BJ (cell line): ENCODE data around the gene RIPK4. TPM values are rescaled to one million over a fixed set of nuclear protein-coding genes. Genes with fewer than 3 reads are reported as not detected.

Source experiments
- CTCF ChIA-PET: fragments of 350-600 bp; formaldehyde crosslinking; extraction: SDS; loops from one replicate; lab custom pipeline; 2021; ENCODE audit warnings: antibody characterized with exemption, inconsistent platforms; lab: Yijun Ruan, JAX
- POLR2A ChIA-PET: fragments of 300-600 bp; sonication (Branson Sonifier 250); formaldehyde crosslinking; extraction: SDS; loops from one replicate; lab custom pipeline; 2021; ENCODE audit warnings: antibody characterized with exemption; lab: Charles Lee
- DNase-seq: peaks from one replicate; pipeline ENCODE4 v3.0.0-alpha.2; 2011; ENCODE audit warnings: low read depth
- H3K27me3 ChIP-seq: 2 replicates; pipeline ENCODE4 v1.6.0; 2011; ENCODE audit warnings: low read length; ENCODE audit not compliant: control insufficient read depth, insufficient read depth
- H3K36me3 ChIP-seq: 2 replicates; pipeline ENCODE4 v1.5.1; 2011; ENCODE audit warnings: low read length; ENCODE audit not compliant: control insufficient read depth, insufficient read depth
- H3K4me3 ChIP-seq: 2 replicates; pipeline ENCODE4 v1.5.1; 2011; ENCODE audit warnings: low read depth, mild to moderate bottlenecking, control low read depth, low read length
- CTCF ChIP-seq: IDR thresholded peaks from 2 replicates; pipeline ENCODE4 v1.5.1; 2011; ENCODE audit warnings: low read depth, mild to moderate bottlenecking, control low read depth, inconsistent platforms, low read length, moderate library complexity; ENCODE audit not compliant: insufficient read depth
- polyA plus RNA-seq: library from polyadenylated mRNA; depleted of rRNA; stranded (reverse); fragments of >200 nt; gene quantifications from 2 replicates; pipeline ENCODE4 v1.2.3, GENCODE V29; 2011

RIPK4 gene
- polyA plus RNA-seq, 1 experiment, result 0.37 TPM

- ChIA-PET POLR2A (no interaction called here), CTCF (interaction anchor here (1.0 to 1.9 kb wide), 2 partner anchors 8 to 141 kb away, joined by 4 to 6 read pairs; no protein-coding TSS in a partner anchor)
- Histone ChIP-seq H3K4me3 (no peak overlapping the region), H3K27me3 (no peaks in the 10 kb centered on the region), H3K36me3 (no peaks in the 10 kb centered on the region)
- DNase-seq, result no peak
- TF ChIP-seq CTCF, result no peak
These were observed 13.6 kb downstream of the RIPK4 start for GRCh38 chr21:41753006-41753898.

GRCh38 chr21:41752231-41752681, 14.6 kb downstream of the RIPK4 start:
- ChIA-PET CTCF (interaction anchor here (0.7 to 1.9 kb wide), 4 partner anchors 9 to 140 kb away, joined by 3 to 6 read pairs (median 4); no protein-coding TSS in a partner anchor), POLR2A (no interaction called here)
- DNase-seq, result peak; percentile 55
- no peaks in the 10 kb centered on the region for H3K27me3 ChIP-seq
- TF ChIP-seq CTCF, result no peak
- H3K36me3 ChIP-seq, result no peaks in the 10 kb centered on the region
- H3K4me3 ChIP-seq, result no peak overlapping the region

- H3K27me3 ChIP-seq, result no peaks in the 10 kb centered on the region
- ChIA-PET POLR2A (no interaction called here), CTCF (interaction anchor here (1.1 kb wide), 1 partner anchor 136 kb away, joined by 3 read pairs; no protein-coding TSS in a partner anchor)
- no peak for TF ChIP-seq CTCF
- DNase-seq, result no peak
- H3K4me3 ChIP-seq, result no peak overlapping the region
- no peaks in the 10 kb centered on the region for H3K36me3 ChIP-seq
These were observed 15.2 kb downstream of the RIPK4 start for GRCh38 chr21:41751611-41752011.

- Histone ChIP-seq H3K36me3 (no peaks in the 10 kb centered on the region), H3K4me3 (no peak overlapping the region), H3K27me3 (no peaks in the 10 kb centered on the region)
- ChIA-PET CTCF (interaction anchor here (0.8 to 1.0 kb wide), 2 partner anchors 13 to 138 kb away, joined by 3 read pairs; no protein-coding TSS in a partner anchor), POLR2A (no interaction called here)
- no peak for TF ChIP-seq CTCF
- no peak for DNase-seq
These were observed 16.2 kb downstream of the RIPK4 start for GRCh38 chr21:41750532-41751151.

- POLR2A ChIA-PET, result no interaction called here
- no peaks in the 10 kb centered on the region for H3K36me3 ChIP-seq
- no peak for TF ChIP-seq CTCF
- CTCF ChIA-PET, result interaction anchor here (0.8 to 1.0 kb wide), 2 partner anchors 12 to 138 kb away, joined by 3 read pairs; no protein-coding TSS in a partner anchor
- no peak overlapping the region for H3K4me3 ChIP-seq
- DNase-seq, result no peak
- no peaks in the 10 kb centered on the region for H3K27me3 ChIP-seq
These were observed 16.8 kb downstream of the RIPK4 start for GRCh38 chr21:41750051-41750450.
